Epithelial cell of esophagus (primary cell): ENCODE measurements around the gene TBC1D17.

Experiments
- DNase-seq: peaks from one replicate; pipeline ENCODE4 v3.0.0; 2010; ENCODE audit warnings: low read depth
- H3K4me3 ChIP-seq: 2 replicates; pipeline ENCODE4 v1.5.1; 2011; ENCODE audit warnings: mild to moderate bottlenecking, low read length, control low read depth
- CTCF ChIP-seq: IDR thresholded peaks from 2 replicates; pipeline ENCODE4 v1.5.1; 2011; ENCODE audit warnings: low read depth, mild to moderate bottlenecking, low read length, control low read depth, inconsistent platforms; ENCODE audit not compliant: insufficient read depth; ENCODE audit errors: missing control alignments

TBC1D17 gene

GRCh38 chr19:49840321-49840720 lies 37.2 kb upstream of the TBC1D17 start:
- no peak for DNase-seq
- no peak for TF ChIP-seq CTCF
- H3K4me3 ChIP-seq, result no peak overlapping the region

GRCh38 chr19:49840736-49841249 lies 36.7 kb upstream of the TBC1D17 start:
- no peak overlapping the region for H3K4me3 ChIP-seq
- TF ChIP-seq CTCF, result no peak
- no peak for DNase-seq

GRCh38 chr19:49843265-49843664 lies 34.2 kb upstream of the TBC1D17 start:
- DNase-seq, result no peak
- no peak for TF ChIP-seq CTCF
- no peak overlapping the region for H3K4me3 ChIP-seq

- DNase-seq, result no peak
- no peak for TF ChIP-seq CTCF
- no peak overlapping the region for H3K4me3 ChIP-seq
These were observed 33.1 kb upstream of the TBC1D17 start for GRCh38 chr19:49844138-49845095.

GRCh38 chr19:49845414-49845813 lies 32.1 kb upstream of the TBC1D17 start:
- no peak for DNase-seq
- TF ChIP-seq CTCF, result no peak

GRCh38 chr19:49846408-49846807 lies 31.1 kb upstream of the TBC1D17 start:
- no peak for DNase-seq
- no peak overlapping the region for H3K4me3 ChIP-seq
- no peak for TF ChIP-seq CTCF

More at GRCh38 chr19:49845414-49845813, 32.1 kb upstream of the TBC1D17 start:
- no peak overlapping the region for H3K4me3 ChIP-seq
